Neural cell (in vitro differentiated cells): ENCODE results near the gene NISCH.

Experiments
- EZH2 ChIP-seq: fragments of 200-600, 300-800 bp; shearing (Covaris generic), sonication (generic); IDR thresholded peaks from 2 replicates; pipeline ENCODE4 v1.6.1; 2014; ENCODE audit warnings: antibody characterized with exemption, low read length, borderline replicate concordance, mild to moderate bottlenecking; ENCODE audit not compliant: insufficient read depth, poor library complexity, severe bottlenecking
- TF ChIP-seq, protein P1 (sequence below): fragments of 450-650 bp; IDR thresholded peaks from 2 replicates; pipeline ENCODE4 v1.5.1; 2014; ENCODE audit warnings: antibody characterized with exemption, mild to moderate bottlenecking, moderate library complexity; ENCODE audit not compliant: poor library complexity, severe bottlenecking

DNA sequence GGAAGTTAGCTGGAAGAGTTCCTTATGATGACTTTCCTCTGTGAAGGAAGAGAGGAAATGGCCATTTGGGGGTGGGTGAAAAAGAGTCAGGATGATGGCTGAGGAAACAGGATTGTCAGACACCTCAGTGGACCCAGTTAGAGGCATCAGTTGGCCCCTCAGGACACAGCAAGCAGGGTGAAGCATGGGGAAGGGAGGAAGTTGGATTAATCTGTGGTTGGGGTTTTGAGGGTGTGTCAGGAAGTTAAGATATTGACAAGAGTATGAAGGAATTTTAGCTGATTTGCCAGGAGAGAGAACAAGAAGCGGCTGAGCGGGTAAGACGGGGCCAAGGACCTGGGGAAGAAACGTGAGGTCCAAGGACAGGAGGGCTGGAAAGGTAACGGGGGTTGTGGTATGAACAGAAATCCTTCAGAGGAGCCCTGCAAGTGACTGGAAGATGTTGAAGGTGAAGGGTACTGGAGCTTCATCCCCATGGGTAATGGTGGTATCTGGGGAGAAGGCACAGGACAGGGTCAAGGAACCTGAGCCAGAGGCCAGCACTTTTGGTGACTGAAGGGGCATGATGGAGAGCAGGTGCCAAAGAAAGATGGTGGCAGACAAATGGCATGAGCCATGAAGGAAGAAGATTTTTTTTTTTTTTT, 83.7 kb downstream of the NISCH start:
- TF ChIP-seq, protein P1, sequence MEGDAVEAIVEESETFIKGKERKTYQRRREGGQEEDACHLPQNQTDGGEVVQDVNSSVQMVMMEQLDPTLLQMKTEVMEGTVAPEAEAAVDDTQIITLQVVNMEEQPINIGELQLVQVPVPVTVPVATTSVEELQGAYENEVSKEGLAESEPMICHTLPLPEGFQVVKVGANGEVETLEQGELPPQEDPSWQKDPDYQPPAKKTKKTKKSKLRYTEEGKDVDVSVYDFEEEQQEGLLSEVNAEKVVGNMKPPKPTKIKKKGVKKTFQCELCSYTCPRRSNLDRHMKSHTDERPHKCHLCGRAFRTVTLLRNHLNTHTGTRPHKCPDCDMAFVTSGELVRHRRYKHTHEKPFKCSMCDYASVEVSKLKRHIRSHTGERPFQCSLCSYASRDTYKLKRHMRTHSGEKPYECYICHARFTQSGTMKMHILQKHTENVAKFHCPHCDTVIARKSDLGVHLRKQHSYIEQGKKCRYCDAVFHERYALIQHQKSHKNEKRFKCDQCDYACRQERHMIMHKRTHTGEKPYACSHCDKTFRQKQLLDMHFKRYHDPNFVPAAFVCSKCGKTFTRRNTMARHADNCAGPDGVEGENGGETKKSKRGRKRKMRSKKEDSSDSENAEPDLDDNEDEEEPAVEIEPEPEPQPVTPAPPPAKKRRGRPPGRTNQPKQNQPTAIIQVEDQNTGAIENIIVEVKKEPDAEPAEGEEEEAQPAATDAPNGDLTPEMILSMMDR = no peak
- no peak for TF ChIP-seq EZH2
